Measurements from ENCODE around the gene SLC9A6.

Gene SLC9A6

GRCh38 chrX:136039485-136039884 lies 54.2 kb downstream of the SLC9A6 start:
- Histone ChIP-seq H3K36me3 (replicated peaks; ENCODE audit: low read depth, low read length) (no peaks in the 10 kb centered on the region), H3K79me2 (ENCODE audit: low read length) (no peaks in the 10 kb centered on the region)

DNA sequence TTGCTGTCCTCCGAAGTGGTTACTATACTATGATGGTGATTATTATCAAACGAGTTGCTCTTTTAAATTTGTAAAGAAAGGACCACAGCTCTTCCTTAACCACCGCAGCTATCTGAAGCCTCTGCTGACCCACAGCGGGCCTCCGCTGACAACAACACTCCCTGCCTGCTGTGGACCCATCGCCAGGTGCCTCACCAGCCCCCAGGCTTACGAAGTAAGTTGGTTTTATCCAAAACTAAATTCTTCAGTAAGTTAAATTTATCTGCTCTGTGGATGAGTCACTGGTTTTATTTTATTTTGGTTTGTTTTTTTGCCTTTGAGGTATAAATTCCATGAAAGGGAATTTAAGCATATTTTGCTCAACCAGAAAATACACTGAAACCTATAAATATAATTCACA lies 54.7 kb downstream of the SLC9A6 start:
- H3K27ac ChIP-seq (ENCODE audit: low read length), result no peak overlapping the region
- H3K4me3 ChIP-seq (ENCODE audit: low read length), result no peak overlapping the region
- H3K36me3 ChIP-seq (replicated peaks; ENCODE audit: low read depth, low read length), result no peaks in the 10 kb centered on the region
- H3K27me3 ChIP-seq (ENCODE audit: low read depth, low read length), result no peaks in the 10 kb centered on the region
- TF ChIP-seq, protein P1, sequence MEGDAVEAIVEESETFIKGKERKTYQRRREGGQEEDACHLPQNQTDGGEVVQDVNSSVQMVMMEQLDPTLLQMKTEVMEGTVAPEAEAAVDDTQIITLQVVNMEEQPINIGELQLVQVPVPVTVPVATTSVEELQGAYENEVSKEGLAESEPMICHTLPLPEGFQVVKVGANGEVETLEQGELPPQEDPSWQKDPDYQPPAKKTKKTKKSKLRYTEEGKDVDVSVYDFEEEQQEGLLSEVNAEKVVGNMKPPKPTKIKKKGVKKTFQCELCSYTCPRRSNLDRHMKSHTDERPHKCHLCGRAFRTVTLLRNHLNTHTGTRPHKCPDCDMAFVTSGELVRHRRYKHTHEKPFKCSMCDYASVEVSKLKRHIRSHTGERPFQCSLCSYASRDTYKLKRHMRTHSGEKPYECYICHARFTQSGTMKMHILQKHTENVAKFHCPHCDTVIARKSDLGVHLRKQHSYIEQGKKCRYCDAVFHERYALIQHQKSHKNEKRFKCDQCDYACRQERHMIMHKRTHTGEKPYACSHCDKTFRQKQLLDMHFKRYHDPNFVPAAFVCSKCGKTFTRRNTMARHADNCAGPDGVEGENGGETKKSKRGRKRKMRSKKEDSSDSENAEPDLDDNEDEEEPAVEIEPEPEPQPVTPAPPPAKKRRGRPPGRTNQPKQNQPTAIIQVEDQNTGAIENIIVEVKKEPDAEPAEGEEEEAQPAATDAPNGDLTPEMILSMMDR (IDR thresholded peaks at IDR 0.05; ENCODE audit: low read depth, low read length), result no peak
- no peak for TF ChIP-seq EZH2phosphoT487 (IDR thresholded peaks at IDR 0.05; ENCODE audit: low read depth)
- no peak overlapping the region for H2AFZ ChIP-seq (ENCODE audit: low read depth, low read length)
- no peak overlapping the region for H3K9ac ChIP-seq (ENCODE audit: low read length)
- H4K20me1 ChIP-seq (ENCODE audit: insufficient read depth, low read length), result no peaks in the 10 kb centered on the region
- H3K9me3 ChIP-seq (ENCODE audit: insufficient read depth, low read length), result no peaks in the 10 kb centered on the region
- no peak overlapping the region for H3K4me2 ChIP-seq (ENCODE audit: low read length)
- no peaks in the 10 kb centered on the region for H3K4me1 ChIP-seq (ENCODE audit: low read length)
- no peaks in the 10 kb centered on the region for H3K79me2 ChIP-seq (ENCODE audit: low read length)

More at GRCh38 chrX:136039485-136039884, 54.2 kb downstream of the SLC9A6 start:
- Histone ChIP-seq H2AFZ (ENCODE audit: low read depth, low read length) (no peak overlapping the region), H4K20me1 (ENCODE audit: insufficient read depth, low read length) (no peaks in the 10 kb centered on the region), H3K27me3 (ENCODE audit: low read depth, low read length) (no peaks in the 10 kb centered on the region), H3K4me3 (ENCODE audit: low read length) (no peak overlapping the region), H3K4me1 (ENCODE audit: low read length) (no peaks in the 10 kb centered on the region), H3K9me3 (ENCODE audit: insufficient read depth, low read length) (no peaks in the 10 kb centered on the region), H3K9ac (ENCODE audit: low read length) (no peak overlapping the region), H3K4me2 (ENCODE audit: low read length) (no peak overlapping the region), H3K27ac (ENCODE audit: low read length) (no peak overlapping the region)
- TF ChIP-seq, protein P1 (IDR thresholded peaks at IDR 0.05; ENCODE audit: low read depth, low read length), result no peak
- no peak for TF ChIP-seq EZH2phosphoT487 (IDR thresholded peaks at IDR 0.05; ENCODE audit: low read depth)

- H3K4me1 ChIP-seq (ENCODE audit: low read length), result no peaks in the 10 kb centered on the region
- H3K36me3 ChIP-seq (replicated peaks; ENCODE audit: low read depth, low read length), result no peaks in the 10 kb centered on the region
- no peak overlapping the region for H2AFZ ChIP-seq (ENCODE audit: low read depth, low read length)
- H3K27me3 ChIP-seq (ENCODE audit: low read depth, low read length), result no peaks in the 10 kb centered on the region
- TF ChIP-seq, protein P1 (IDR thresholded peaks at IDR 0.05; ENCODE audit: low read depth, low read length), result no peak
- TF ChIP-seq EZH2phosphoT487 (IDR thresholded peaks at IDR 0.05; ENCODE audit: low read depth), result no peak
- no peak overlapping the region for H3K9ac ChIP-seq (ENCODE audit: low read length)
- H3K27ac ChIP-seq (ENCODE audit: low read length), result no peak overlapping the region
- H3K9me3 ChIP-seq (ENCODE audit: insufficient read depth, low read length), result no peaks in the 10 kb centered on the region
- H3K4me2 ChIP-seq (ENCODE audit: low read length), result no peak overlapping the region
- no peaks in the 10 kb centered on the region for H4K20me1 ChIP-seq (ENCODE audit: insufficient read depth, low read length)
- no peaks in the 10 kb centered on the region for H3K79me2 ChIP-seq (ENCODE audit: low read length)
- no peak overlapping the region for H3K4me3 ChIP-seq (ENCODE audit: low read length)
Measured at GRCh38 chrX:136041254-136041812, 56.1 kb downstream of the SLC9A6 start.

GRCh38 chrX:136045008-136045407 lies 59.8 kb downstream of the SLC9A6 start:
- Histone ChIP-seq H3K79me2 (ENCODE audit: low read length) (no peaks in the 10 kb centered on the region), H3K4me1 (ENCODE audit: low read length) (no peaks in the 10 kb centered on the region), H3K9ac (ENCODE audit: low read length) (no peak overlapping the region), H3K27ac (ENCODE audit: low read length) (no peak overlapping the region), H3K4me2 (ENCODE audit: low read length) (no peak overlapping the region), H4K20me1 (ENCODE audit: insufficient read depth, low read length) (no peaks in the 10 kb centered on the region), H3K4me3 (ENCODE audit: low read length) (no peak overlapping the region), H2AFZ (ENCODE audit: low read depth, low read length) (no peak overlapping the region), H3K36me3 (replicated peaks; ENCODE audit: low read depth, low read length) (no peaks in the 10 kb centered on the region), H3K9me3 (ENCODE audit: insufficient read depth, low read length) (no peaks in the 10 kb centered on the region), H3K27me3 (ENCODE audit: low read depth, low read length) (no peaks in the 10 kb centered on the region)
- TF ChIP-seq, protein P1 (IDR thresholded peaks at IDR 0.05; ENCODE audit: low read depth, low read length), result no peak
- TF ChIP-seq EZH2phosphoT487 (IDR thresholded peaks at IDR 0.05; ENCODE audit: low read depth), result no peak
